Sciatic nerve (tissue), 2 donors: Measurements from ENCODE around the gene RTN4RL1. TPM values are rescaled to one million over a fixed set of nuclear protein-coding genes. Genes with fewer than 3 reads are reported as not detected.
"Not testable (repeated sequence)": the region's sequence is repeated elsewhere in the genome, so short reads cannot be mapped to it uniquely, and the experiment has no call there.

ENCODE experiments used
- ATAC-seq: fragments of 200-7000 bp; cut with Tn5 transposase; one replicate; pipeline ENCODE4 v1.9.1; 2020; ENCODE audit warnings: mild to moderate bottlenecking, moderate library complexity
- DNase-seq: peaks from one replicate; pipeline ENCODE4 v3.0.0-alpha.2; 2020; ENCODE audit warnings: low spot score
- intact Hi-C: fragments of 100-400 bp; cut with DNase I; formaldehyde crosslinking; loops from one replicate; pipeline ENCODE4 v1.14.2; 2022
- microRNA-seq: library from miRNA; unstranded; fragments of <30 nt; microRNA quantifications from one replicate; pipeline ENCODE4 v1.2.0, GENCODE V29; 2020
- total RNA-seq: library from RNA; stranded (reverse); fragmentation: NEBNext Ultra II Directional; extraction: Animal tissue kit (Norgen Biotek cat#: 25700); gene quantifications from one replicate; pipeline ENCODE4 v1.2.1, GENCODE V29; 2021
- donor health status: DM: no; HTN: no; CAD: no.
- donor health status: DM: no; HTN: no; CAD: no.

Gene RTN4RL1
- total RNA-seq, 1 donor from 2014 or later = 5.8 TPM

- DNase-seq (no peak), ATAC-seq (no peak)
- intact Hi-C loops = no loop called here
Observed at GRCh38 chr17:1896243-1897104, 128.7 kb downstream of the RTN4RL1 start.

- DNase-seq, intact Hi-C loops, ATAC-seq: not testable (repeated sequence)
Observed at GRCh38 chr17:1895479-1895878, 129.7 kb downstream of the RTN4RL1 start.

GRCh38 chr17:1894753-1895339, 130.3 kb downstream of the RTN4RL1 start:
- DNase-seq (peak; percentile 23), ATAC-seq (no peak)
- intact Hi-C loops = no loop called here

- DNase-seq (peak; percentile 26), ATAC-seq (no peak)
- intact Hi-C loops = no loop called here
Observed at GRCh38 chr17:1890758-1891450, 134.2 kb downstream of the RTN4RL1 start.

GRCh38 chr17:1888741-1889140, 136.4 kb downstream of the RTN4RL1 start:
- DNase-seq (no peak), ATAC-seq (no peak)
- intact Hi-C loops = no loop called here

Small RNA genes lying within 50 kb of the gene (microRNA-seq; reads per million reads assigned to microRNA genes)
- 571 reads per million, percentile 77 among the genes with 10 or more reads in this experiment for gene MIR132
- 43.4 reads per million, percentile 45 among the genes with 10 or more reads in this experiment for gene MIR212

Other genes starting within 250 kb of the RTN4RL1 start
- gene SMYD4, start 195.4 kb downstream of the RTN4RL1 start, total RNA-seq = 17.7 TPM
- 83.0 TPM for gene RPA1, start 195.3 kb downstream of the RTN4RL1 start, total RNA-seq
- 37.7 TPM for gene DPH1, start 4.8 kb upstream of the RTN4RL1 start, total RNA-seq
- gene OVCA2, start 16.7 kb upstream of the RTN4RL1 start, total RNA-seq = 12.9 TPM
- gene HIC1, start 29.8 kb upstream of the RTN4RL1 start, total RNA-seq = 85.0 TPM